ENCODE measurements around the gene PALD1.

- TF ChIP-seq CTCF (IDR thresholded peaks at IDR 0.05; ENCODE audit: insufficient read depth, low read depth, low read length) (no peak), EZH2 (IDR thresholded peaks at IDR 0.05; ENCODE audit: insufficient read depth, low read length) (no peak)
Observed at GRCh38 chr10:70579234-70580002, 100.9 kb downstream of the PALD1 start.
